ENCODE data around the gene KDM2B. TPM values are rescaled to one million over a fixed set of nuclear protein-coding genes. Genes with fewer than 3 reads are reported as not detected.
A peak's percentile ranks its signal among the peaks of the same experiment; 100 is the strongest.

The KDM2B gene
- polyA plus RNA-seq, 3 donors, result 9.7 to 68.1 (median 9.7) TPM

DNA sequence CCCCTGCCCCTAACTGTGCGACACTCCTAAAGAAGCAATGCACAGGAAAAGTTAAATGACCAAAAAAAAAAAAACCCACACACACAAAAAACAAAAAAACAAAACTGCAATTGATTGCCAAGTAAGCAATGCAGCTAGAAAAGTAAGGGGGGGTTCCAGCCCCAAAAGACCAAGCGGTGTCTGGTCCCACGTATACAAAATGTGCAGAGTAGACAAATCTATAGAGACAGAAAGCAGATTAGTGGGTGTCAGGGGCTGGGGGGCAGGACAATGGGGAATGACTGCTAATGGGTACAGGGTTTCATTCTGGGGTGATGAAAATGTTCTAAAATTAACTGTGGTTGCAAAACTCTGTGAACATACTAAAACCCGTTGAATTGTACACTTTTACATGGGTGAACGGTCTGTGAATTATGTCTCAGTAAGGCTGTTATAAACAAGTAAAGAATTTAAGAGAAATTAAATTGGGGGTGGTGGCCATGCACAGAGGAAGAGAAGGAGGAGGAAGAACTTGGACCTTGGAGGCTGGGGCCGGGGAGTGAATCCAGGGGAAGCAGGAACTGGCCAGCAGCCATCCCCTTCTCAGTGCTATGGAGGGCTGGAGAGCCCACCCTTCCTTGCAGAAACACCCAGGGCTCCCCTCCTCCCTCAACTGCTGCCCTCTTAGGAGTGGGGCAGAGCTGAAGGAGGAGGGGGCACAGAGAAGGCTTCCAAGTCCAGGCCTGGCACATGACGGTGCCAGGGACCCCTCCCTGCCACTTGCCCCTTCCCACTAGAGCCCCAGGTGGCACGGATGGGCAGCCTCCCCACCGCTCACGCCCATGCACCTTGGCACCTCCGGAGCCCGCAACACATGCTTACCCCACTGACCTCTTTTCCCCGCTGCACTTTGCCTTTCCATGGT, 45.4 kb downstream of the KDM2B start:
- 40% methylated on average over 1 of the region's 13 CpGs for WGBS (ENCODE audit: insufficient coverage)
- intact Hi-C loops (cut with micrococcal nuclease), result loop anchor here in 1 of 2 donors (5.0 kb wide), 2 partner anchors 47 to 92 kb away; partner anchors contain the start of genes KDM2B and ORAI1
- DNase-seq, result peak in 2 of 3 donors; percentile 18 to 25
- no peaks in the 10 kb centered on the region for H3K27me3 ChIP-seq (ENCODE audit: control insufficient read depth in 2 of 2, insufficient read depth in 2 of 2, low read length in 2 of 2)
- peaks cover 51% of the 10 kb centered on the region for H3K4me1 Mint-ChIP-seq
- H3K27ac ChIP-seq (ENCODE audit: low read depth in 1 of 2, low read length in 2 of 2), result peak overlapping the region; percentile 89 to 90
- peaks cover 0 to 3% (median 1%) of the 10 kb centered on the region in 3 donors for H3K27me3 Mint-ChIP-seq (ENCODE audit: low read depth in 3 of 3)
- H3K36me3 ChIP-seq (replicated peaks in 1 of 2; ENCODE audit: control insufficient read depth in 1 of 2, insufficient read depth in 2 of 2, low read length in 2 of 2), result peaks cover 15 to 30% of the 10 kb centered on the region in 2 donors
- H3K4me1 ChIP-seq (ENCODE audit: control insufficient read depth in 1 of 2, insufficient read depth in 2 of 2, low read length in 2 of 2), result peaks cover 46 to 57% of the 10 kb centered on the region in 2 donors
- H3K36me3 Mint-ChIP-seq, result peaks cover 28 to 36% of the 10 kb centered on the region in 2 donors
- TF ChIP-seq, protein P1, sequence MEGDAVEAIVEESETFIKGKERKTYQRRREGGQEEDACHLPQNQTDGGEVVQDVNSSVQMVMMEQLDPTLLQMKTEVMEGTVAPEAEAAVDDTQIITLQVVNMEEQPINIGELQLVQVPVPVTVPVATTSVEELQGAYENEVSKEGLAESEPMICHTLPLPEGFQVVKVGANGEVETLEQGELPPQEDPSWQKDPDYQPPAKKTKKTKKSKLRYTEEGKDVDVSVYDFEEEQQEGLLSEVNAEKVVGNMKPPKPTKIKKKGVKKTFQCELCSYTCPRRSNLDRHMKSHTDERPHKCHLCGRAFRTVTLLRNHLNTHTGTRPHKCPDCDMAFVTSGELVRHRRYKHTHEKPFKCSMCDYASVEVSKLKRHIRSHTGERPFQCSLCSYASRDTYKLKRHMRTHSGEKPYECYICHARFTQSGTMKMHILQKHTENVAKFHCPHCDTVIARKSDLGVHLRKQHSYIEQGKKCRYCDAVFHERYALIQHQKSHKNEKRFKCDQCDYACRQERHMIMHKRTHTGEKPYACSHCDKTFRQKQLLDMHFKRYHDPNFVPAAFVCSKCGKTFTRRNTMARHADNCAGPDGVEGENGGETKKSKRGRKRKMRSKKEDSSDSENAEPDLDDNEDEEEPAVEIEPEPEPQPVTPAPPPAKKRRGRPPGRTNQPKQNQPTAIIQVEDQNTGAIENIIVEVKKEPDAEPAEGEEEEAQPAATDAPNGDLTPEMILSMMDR (IDR thresholded peaks at IDR 0.05), result no peak
- H3K4me2 ChIP-seq (replicated peaks; ENCODE audit: extremely low read depth, low read length, poor library complexity, severe bottlenecking), result peak overlapping the region; percentile 84
- no peaks in the 10 kb centered on the region for H4K20me1 ChIP-seq (ENCODE audit: insufficient read depth, low read length)
- peaks cover 7% of the 10 kb centered on the region for H3K79me2 ChIP-seq (ENCODE audit: insufficient read depth, low read length)
- H2AFZ ChIP-seq (ENCODE audit: insufficient read depth, low read depth, low read length, poor library complexity, severe bottlenecking), result peak overlapping the region; percentile 82
- H3K9ac ChIP-seq (ENCODE audit: insufficient read depth, low read length, poor library complexity, severe bottlenecking), result peak overlapping the region; percentile 88
- peak overlapping the region; percentile 84 to 94 (median 91) for H3K27ac Mint-ChIP-seq
- H3K4me3 ChIP-seq (replicated peaks in 1 of 3; ENCODE audit: low read depth in 2 of 3, low read length in 3 of 3), result peak overlapping the region; percentile 32 to 78 (median 51)
- H3K4me3 Mint-ChIP-seq, result peak overlapping the region; percentile 79 to 80
- no peaks in the 10 kb centered on the region for H3K9me3 ChIP-seq (replicated peaks in 1 of 2; ENCODE audit: control insufficient read depth in 1 of 2, insufficient read depth in 1 of 2, low read length in 2 of 2)
- no peaks in the 10 kb centered on the region for H3K9me3 Mint-ChIP-seq

DNA sequence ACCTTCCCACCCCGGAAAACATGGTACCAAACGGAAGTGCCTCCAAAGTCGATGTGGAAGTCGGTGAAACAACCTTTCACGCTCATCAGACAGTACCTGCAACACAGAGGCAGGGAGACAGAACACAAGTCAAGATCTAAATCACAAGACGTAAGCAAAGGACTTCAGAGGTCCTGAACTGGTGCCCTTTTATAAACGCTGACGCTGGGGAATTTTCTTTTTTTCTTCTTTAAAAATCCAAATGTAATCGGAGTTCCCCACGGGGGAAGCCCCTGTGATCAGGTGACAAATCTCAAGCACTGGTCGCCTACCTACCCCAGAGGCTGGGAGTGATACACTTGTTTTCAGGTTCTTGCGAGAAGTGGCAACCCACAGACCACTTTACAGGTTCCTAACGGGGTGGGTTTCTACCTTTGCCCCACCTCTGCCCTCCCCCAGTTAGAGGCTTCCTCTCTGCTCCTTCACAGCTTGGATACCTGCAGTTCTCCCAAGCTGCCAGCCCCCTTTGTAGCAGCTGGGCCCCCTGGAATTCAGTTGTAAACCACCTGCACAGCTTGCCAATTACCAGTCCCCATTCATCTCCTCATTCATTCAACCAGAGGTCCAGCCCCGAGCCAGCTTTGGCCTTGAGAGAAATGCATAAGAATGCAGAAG, 46.2 kb downstream of the KDM2B start:
- H3K4me3 ChIP-seq (replicated peaks in 1 of 3; ENCODE audit: low read depth in 2 of 3, low read length in 3 of 3), result no peak overlapping the region
- H3K27me3 Mint-ChIP-seq (ENCODE audit: low read depth in 3 of 3), result peaks cover 0 to 1% (median 0%) of the 10 kb centered on the region in 3 donors
- WGBS (ENCODE audit: insufficient coverage), result 94% methylated on average over 10 of the region's 14 CpGs
- peak overlapping the region in 1 of 2 donors; percentile 90 for H3K27ac ChIP-seq (ENCODE audit: low read depth in 1 of 2, low read length in 2 of 2)
- no peaks in the 10 kb centered on the region for H3K9me3 ChIP-seq (replicated peaks in 1 of 2; ENCODE audit: control insufficient read depth in 1 of 2, insufficient read depth in 1 of 2, low read length in 2 of 2)
- H4K20me1 ChIP-seq (ENCODE audit: insufficient read depth, low read length), result no peaks in the 10 kb centered on the region
- intact Hi-C loops (cut with micrococcal nuclease), result loop anchor here in 1 of 2 donors (5.0 kb wide), 2 partner anchors 48 to 93 kb away; partner anchors contain the start of genes KDM2B and ORAI1
- peak overlapping the region in 6 of 7 donors; percentile 42 to 91 (median 86) for H3K27ac Mint-ChIP-seq
- TF ChIP-seq, protein P1 (IDR thresholded peaks at IDR 0.05), result no peak
- peaks cover 52 to 62% of the 10 kb centered on the region in 2 donors for H3K4me1 ChIP-seq (ENCODE audit: control insufficient read depth in 1 of 2, insufficient read depth in 2 of 2, low read length in 2 of 2)
- no peak overlapping the region for H3K9ac ChIP-seq (ENCODE audit: insufficient read depth, low read length, poor library complexity, severe bottlenecking)
- no peak overlapping the region for H3K4me3 Mint-ChIP-seq
- H3K36me3 ChIP-seq (replicated peaks in 1 of 2; ENCODE audit: control insufficient read depth in 1 of 2, insufficient read depth in 2 of 2, low read length in 2 of 2), result peaks cover 15 to 30% of the 10 kb centered on the region in 2 donors
- no peaks in the 10 kb centered on the region for H3K9me3 Mint-ChIP-seq
- no peaks in the 10 kb centered on the region for H3K27me3 ChIP-seq (ENCODE audit: control insufficient read depth in 2 of 2, insufficient read depth in 2 of 2, low read length in 2 of 2)
- peaks cover 49% of the 10 kb centered on the region for H3K4me1 Mint-ChIP-seq
- peak in 1 of 3 donors; percentile 31 for DNase-seq
- H3K4me2 ChIP-seq (replicated peaks; ENCODE audit: extremely low read depth, low read length, poor library complexity, severe bottlenecking), result peak overlapping the region; percentile 84
- peaks cover 12% of the 10 kb centered on the region for H3K79me2 ChIP-seq (ENCODE audit: insufficient read depth, low read length)
- H3K36me3 Mint-ChIP-seq, result peaks cover 26 to 34% of the 10 kb centered on the region in 2 donors
- H2AFZ ChIP-seq (ENCODE audit: insufficient read depth, low read depth, low read length, poor library complexity, severe bottlenecking), result no peak overlapping the region

Measured in CD14-positive monocyte (primary cell).